OCI-LY3 (cell line): ENCODE measurements around the gene TIPIN.

Experiments used
- H2AFZ ChIP-seq: fragments of 200-600, 300-600 bp; shearing (Covaris generic); 2 replicates; pipeline ENCODE4 v1.6.0; 2014; ENCODE audit warnings: antibody characterized with exemption, low read depth, low read length
- H3K27ac ChIP-seq: fragments of 200-600, 300-600 bp; sonication (generic); 2 replicates; pipeline ENCODE4 v1.5.1; 2014; ENCODE audit warnings: mild to moderate bottlenecking, low read length, moderate library complexity, mixed read lengths
- H3K27me3 ChIP-seq: fragments of 200-600, 300-600 bp; sonication (generic); 2 replicates; pipeline ENCODE4 v1.6.1; 2014; ENCODE audit warnings: low read depth, low read length, mixed read lengths
- H3K36me3 ChIP-seq: fragments of 200-600, 300-600 bp; sonication (generic); replicated peaks from 2 replicates; pipeline ENCODE3; 2014; ENCODE audit warnings: low read depth, low read length, mixed read lengths
- H3K4me1 ChIP-seq: fragments of 300-600, 200-600 bp; sonication (generic); 2 replicates; pipeline ENCODE4 v1.6.1; 2014; ENCODE audit warnings: low read length, mixed read lengths
- H3K4me2 ChIP-seq: fragments of 200-600, 300-600 bp; sonication (generic); 2 replicates; pipeline ENCODE4 v1.6.1; 2014; ENCODE audit warnings: low read length, mixed read lengths
- H3K4me3 ChIP-seq: fragments of 300-600, 200-600 bp; sonication (generic); 2 replicates; pipeline ENCODE4 v1.5.1; 2014; ENCODE audit warnings: antibody characterized with exemption, mild to moderate bottlenecking, low read length, moderate library complexity
- H3K79me2 ChIP-seq: fragments of 300-600, 200-600 bp; shearing (Covaris generic); 2 replicates; pipeline ENCODE4 v1.6.1; 2014; ENCODE audit warnings: mild to moderate bottlenecking, low read length, mixed read lengths
- H3K9ac ChIP-seq: fragments of 300-600, 200-600 bp; shearing (Covaris generic); 2 replicates; pipeline ENCODE4 v1.6.0; 2014; ENCODE audit warnings: mild to moderate bottlenecking, low read length, moderate library complexity
- H3K9me3 ChIP-seq: fragments of 200-600, 300-600 bp; shearing (Covaris generic); 2 replicates; pipeline ENCODE4 v1.6.1; 2014; ENCODE audit warnings: low read length, mixed read lengths; ENCODE audit not compliant: insufficient read depth
- H4K20me1 ChIP-seq: fragments of 200-600, 300-600 bp; sonication (generic); 2 replicates; pipeline ENCODE4 v1.6.1; 2016; ENCODE audit warnings: low read length, mixed read lengths; ENCODE audit not compliant: insufficient read depth
- CTCF ChIP-seq: fragments of 200-600, 300-600 bp; sonication (generic); IDR thresholded peaks from 2 replicates; pipeline ENCODE4 v1.5.1; 2014; ENCODE audit warnings: antibody characterized with exemption, low read length, low read depth
- EZH2phosphoT487 ChIP-seq: fragments of 200-600 bp; shearing (Covaris generic); IDR thresholded peaks from 2 replicates; pipeline ENCODE4 v1.6.1; 2018; ENCODE audit warnings: antibody characterized with exemption, mixed run types, low read depth

The TIPIN gene

GRCh38 chr15:66291816-66292570, 64.5 kb downstream of the TIPIN start:
- peaks cover 26% of the 10 kb centered on the region for H3K4me1 ChIP-seq
- H3K4me3 ChIP-seq, result no peak overlapping the region
- peaks cover 7% of the 10 kb centered on the region for H3K36me3 ChIP-seq

GRCh38 chr15:66290518-66290917, 66.0 kb downstream of the TIPIN start:
- TF ChIP-seq EZH2phosphoT487 (no peak), CTCF (no peak)
- Histone ChIP-seq H3K4me1 (peaks cover 23% of the 10 kb centered on the region), H2AFZ (no peak overlapping the region), H3K9me3 (no peaks in the 10 kb centered on the region), H4K20me1 (no peaks in the 10 kb centered on the region), H3K36me3 (no peaks in the 10 kb centered on the region), H3K27ac (no peak overlapping the region), H3K9ac (no peak overlapping the region), H3K4me2 (no peak overlapping the region), H3K4me3 (no peak overlapping the region), H3K27me3 (no peaks in the 10 kb centered on the region), H3K79me2 (peaks cover 19% of the 10 kb centered on the region)

More at GRCh38 chr15:66291816-66292570, 64.5 kb downstream of the TIPIN start:
- Histone ChIP-seq H3K4me2 (peak overlapping the region; percentile 73), H4K20me1 (no peaks in the 10 kb centered on the region), H2AFZ (no peak overlapping the region), H3K79me2 (peaks cover 29% of the 10 kb centered on the region), H3K9me3 (no peaks in the 10 kb centered on the region), H3K27ac (no peak overlapping the region), H3K9ac (no peak overlapping the region), H3K27me3 (no peaks in the 10 kb centered on the region)
- TF ChIP-seq CTCF (no peak), EZH2phosphoT487 (no peak)

- H3K4me1 ChIP-seq, result peaks cover 18% of the 10 kb centered on the region
- no peak overlapping the region for H3K27ac ChIP-seq
- TF ChIP-seq CTCF (no peak), EZH2phosphoT487 (no peak)
- no peaks in the 10 kb centered on the region for H3K27me3 ChIP-seq
- H3K79me2 ChIP-seq, result peaks cover 13% of the 10 kb centered on the region
- H3K4me2 ChIP-seq, result no peak overlapping the region
- H3K4me3 ChIP-seq, result no peak overlapping the region
- no peaks in the 10 kb centered on the region for H3K9me3 ChIP-seq
- no peaks in the 10 kb centered on the region for H3K36me3 ChIP-seq
- no peak overlapping the region for H3K9ac ChIP-seq
- no peaks in the 10 kb centered on the region for H4K20me1 ChIP-seq
- no peak overlapping the region for H2AFZ ChIP-seq
These were observed 66.5 kb downstream of the TIPIN start for GRCh38 chr15:66290007-66290406.

GRCh38 chr15:66288551-66289185, 67.8 kb downstream of the TIPIN start:
- H2AFZ ChIP-seq, result no peak overlapping the region
- H3K79me2 ChIP-seq, result peaks cover under 1% of the 10 kb centered on the region; the same call in 1 of the 2 replicates
- no peak overlapping the region for H3K27ac ChIP-seq
- no peak overlapping the region for H3K9ac ChIP-seq
- H3K27me3 ChIP-seq, result no peaks in the 10 kb centered on the region
- H3K4me1 ChIP-seq, result peaks cover 9% of the 10 kb centered on the region
- TF ChIP-seq CTCF, result no peak
- no peak for TF ChIP-seq EZH2phosphoT487
- H3K9me3 ChIP-seq, result no peaks in the 10 kb centered on the region
- H4K20me1 ChIP-seq, result no peaks in the 10 kb centered on the region
- no peak overlapping the region for H3K4me2 ChIP-seq
- H3K36me3 ChIP-seq, result no peaks in the 10 kb centered on the region
- no peak overlapping the region for H3K4me3 ChIP-seq
